ENCODE results near the gene METTL23. TPM values are rescaled to one million over a fixed set of nuclear protein-coding genes. Genes with fewer than 3 reads are reported as not detected.
A peak's percentile ranks its signal among the peaks of the same experiment; 100 is the strongest.
"Not testable (repeated sequence)": the region's sequence is repeated elsewhere in the genome, so short reads cannot be mapped to it uniquely, and the experiment has no call there.

Gene METTL23
- total and polyA plus RNA-seq, 8 donors, result 1.2 to 72.1 (median 31.7) TPM

DNA sequence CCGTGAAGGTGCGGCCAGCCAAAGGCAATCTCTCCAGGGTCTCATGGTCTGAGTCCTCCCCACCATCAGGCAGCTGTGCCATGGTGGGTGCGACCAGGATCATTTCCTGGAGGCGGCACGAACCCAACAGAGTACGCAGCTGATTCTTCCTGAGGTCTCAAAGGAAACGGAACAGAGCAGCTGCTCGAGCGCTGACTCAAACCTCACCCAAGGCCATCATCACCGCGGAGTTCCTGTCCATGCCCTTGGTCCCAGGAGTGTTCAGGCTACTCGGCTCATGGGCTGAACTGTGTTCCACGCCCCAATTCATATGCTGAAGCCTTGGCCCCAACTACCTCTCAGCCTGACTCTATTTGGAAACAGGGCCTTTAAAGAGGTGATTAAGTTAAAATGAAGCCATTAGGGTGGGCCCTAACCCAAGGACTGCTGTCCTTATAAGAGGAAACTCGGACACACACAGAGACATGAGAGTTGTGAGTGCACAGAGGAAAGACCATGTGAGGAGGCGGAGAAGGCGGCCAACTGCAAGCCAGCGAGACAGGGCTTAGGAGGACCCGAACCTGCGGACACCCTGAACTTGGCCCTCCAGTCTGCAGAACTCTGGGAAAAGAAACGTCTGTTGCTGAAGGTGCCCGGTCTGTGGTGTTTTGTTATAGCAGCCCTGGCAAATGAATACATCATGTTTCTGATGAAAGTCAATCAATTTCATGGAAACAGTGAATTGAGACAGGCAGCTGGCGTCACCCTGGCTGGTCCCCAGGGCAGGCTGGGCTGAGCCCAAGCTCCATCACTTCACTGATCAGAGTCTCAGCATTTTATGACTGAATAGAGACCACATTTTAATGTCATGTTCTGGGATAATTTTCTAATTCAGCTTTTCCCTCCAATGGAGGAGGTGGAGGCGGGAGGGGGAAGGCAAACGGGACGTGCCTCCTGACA is 29.6 kb upstream of the METTL23 start:
- Histone ChIP-seq H3K4me1 (peaks cover 29 to 76% (median 53%) of the 10 kb centered on the region in 4 donors), H3K36me3 (no peaks in the 10 kb centered on the region), H3K27me3 (no peaks in the 10 kb centered on the region), H3K27ac (peak overlapping the region; percentile 1 to 87 (median 77)), H3K9me3 (no peaks in the 10 kb centered on the region), H3K4me3 (no peak overlapping the region)
- 78 to 86% (median 81%) methylated on average over 17 to 25 of the region's 25 CpGs for WGBS, 5 donors
- TF ChIP-seq POLR2AphosphoS5 (IDR thresholded peaks at IDR 0.05) (no peak), POLR2A (IDR thresholded peaks at IDR 0.05) (no peak), EP300 (IDR thresholded peaks at IDR 0.05) (no peak)
- TF ChIP-seq, protein P1, sequence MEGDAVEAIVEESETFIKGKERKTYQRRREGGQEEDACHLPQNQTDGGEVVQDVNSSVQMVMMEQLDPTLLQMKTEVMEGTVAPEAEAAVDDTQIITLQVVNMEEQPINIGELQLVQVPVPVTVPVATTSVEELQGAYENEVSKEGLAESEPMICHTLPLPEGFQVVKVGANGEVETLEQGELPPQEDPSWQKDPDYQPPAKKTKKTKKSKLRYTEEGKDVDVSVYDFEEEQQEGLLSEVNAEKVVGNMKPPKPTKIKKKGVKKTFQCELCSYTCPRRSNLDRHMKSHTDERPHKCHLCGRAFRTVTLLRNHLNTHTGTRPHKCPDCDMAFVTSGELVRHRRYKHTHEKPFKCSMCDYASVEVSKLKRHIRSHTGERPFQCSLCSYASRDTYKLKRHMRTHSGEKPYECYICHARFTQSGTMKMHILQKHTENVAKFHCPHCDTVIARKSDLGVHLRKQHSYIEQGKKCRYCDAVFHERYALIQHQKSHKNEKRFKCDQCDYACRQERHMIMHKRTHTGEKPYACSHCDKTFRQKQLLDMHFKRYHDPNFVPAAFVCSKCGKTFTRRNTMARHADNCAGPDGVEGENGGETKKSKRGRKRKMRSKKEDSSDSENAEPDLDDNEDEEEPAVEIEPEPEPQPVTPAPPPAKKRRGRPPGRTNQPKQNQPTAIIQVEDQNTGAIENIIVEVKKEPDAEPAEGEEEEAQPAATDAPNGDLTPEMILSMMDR (IDR thresholded peaks at IDR 0.05), result no peak
- intact Hi-C loops (cut with DNase I; ENCODE audit: low total_unique reads), result no loop called here
- DNase-seq, result peak in 1 of 2 donors; percentile 41

DNA sequence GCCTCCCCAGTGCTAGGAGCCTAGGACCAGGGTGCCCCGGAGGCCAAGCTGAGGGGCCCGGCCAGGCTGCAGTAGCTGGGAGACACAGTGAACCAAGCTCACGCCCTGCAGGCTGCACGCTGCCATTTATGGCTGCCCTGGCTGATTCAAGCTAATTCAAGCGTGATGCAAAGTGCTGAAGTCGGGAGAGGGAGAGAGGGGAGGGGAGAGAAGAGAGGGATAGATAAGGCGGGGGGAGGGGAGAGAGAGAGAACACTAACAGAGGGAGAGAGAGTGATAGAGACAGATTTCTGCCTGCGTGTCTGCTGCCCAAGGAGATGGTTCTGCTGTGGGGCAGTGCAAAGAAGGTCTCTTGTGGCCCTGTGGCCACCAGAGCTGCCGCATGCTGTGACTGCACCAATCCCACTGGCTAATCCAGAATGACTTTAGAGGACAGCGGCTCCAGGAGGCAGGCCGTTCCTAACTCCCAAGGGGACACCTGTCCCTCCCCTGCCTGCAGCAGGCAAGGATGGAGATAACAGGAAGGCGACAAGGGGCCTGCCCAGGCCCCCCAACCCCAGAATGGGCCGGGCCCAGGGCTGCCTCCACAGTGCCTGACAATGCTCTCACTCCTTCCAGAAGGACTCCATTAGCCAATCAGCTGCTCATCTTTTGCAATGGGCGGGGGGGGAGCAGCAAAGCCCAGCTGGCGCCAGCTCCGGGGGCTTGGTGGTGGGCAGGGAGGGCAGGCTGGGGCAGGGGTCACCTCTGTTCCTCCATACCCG is 28.8 kb upstream of the METTL23 start:
- WGBS, 5 donors, result 54 to 62% (median 59%) methylated on average over 17 of the region's 17 CpGs
- intact Hi-C loops (cut with DNase I; ENCODE audit: low total_unique reads), result no loop called here
- TF ChIP-seq, protein P1 (IDR thresholded peaks at IDR 0.05), result no peak
- TF ChIP-seq POLR2A (IDR thresholded peaks at IDR 0.05) (no peak), POLR2AphosphoS5 (IDR thresholded peaks at IDR 0.05) (no peak)
- Histone ChIP-seq H3K4me1 (peaks cover 29 to 80% (median 56%) of the 10 kb centered on the region in 4 donors), H3K27me3 (no peaks in the 10 kb centered on the region), H3K36me3 (no peaks in the 10 kb centered on the region), H3K4me3 (no peak overlapping the region), H3K9me3 (no peaks in the 10 kb centered on the region), H3K27ac (peak overlapping the region in 4 of 5 donors; percentile 60 to 87 (median 82))
- DNase-seq, result peak in 1 of 2 donors; percentile 78

DNA sequence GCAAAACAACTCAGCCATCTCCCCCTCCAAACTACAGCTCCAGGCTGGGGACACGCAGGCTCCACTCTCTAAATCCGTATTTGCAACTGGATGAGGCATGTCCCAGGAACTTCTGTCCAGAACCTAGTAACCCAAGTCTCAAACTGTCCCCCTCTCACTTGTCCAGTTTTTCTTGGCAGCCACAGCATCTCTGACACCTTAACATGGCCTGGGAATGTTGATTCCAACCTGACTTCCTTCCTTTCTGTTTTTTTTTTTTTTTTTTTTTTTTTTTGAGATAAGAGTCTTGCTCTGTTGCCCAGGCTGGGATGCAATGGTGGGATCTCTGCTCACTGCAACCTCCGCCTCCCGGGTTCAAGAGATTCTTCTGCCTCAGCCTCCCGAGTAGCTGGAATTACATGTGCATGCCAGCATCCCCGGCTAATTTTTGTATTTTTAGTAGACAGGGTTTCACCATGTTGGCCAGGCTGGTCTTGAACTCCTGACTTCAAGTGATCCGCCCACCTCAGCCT is 28.1 kb upstream of the METTL23 start:
- peak overlapping the region in 4 of 5 donors; percentile 77 to 87 (median 86) for H3K27ac ChIP-seq
- H3K4me1 ChIP-seq, result peaks cover 29 to 87% (median 59%) of the 10 kb centered on the region in 4 donors
- H3K27me3 ChIP-seq; H3K4me3 ChIP-seq; H3K9me3 ChIP-seq; H3K36me3 ChIP-seq; DNase-seq; intact Hi-C loops (cut with DNase I; ENCODE audit: low total_unique reads): not testable (repeated sequence)
- WGBS, 5 donors, result 83 to 94% (median 93%) methylated on average over 7 of the region's 7 CpGs

- 56 to 79% (median 62%) methylated on average over 8 of the region's 8 CpGs for WGBS, 5 donors
- peak overlapping the region in 1 of 4 donors; percentile 22 for H3K4me3 ChIP-seq
- TF ChIP-seq POLR2A (IDR thresholded peaks at IDR 0.05) (no peak), EP300 (IDR thresholded peaks at IDR 0.05) (no peak), POLR2AphosphoS5 (IDR thresholded peaks at IDR 0.05) (no peak)
- TF ChIP-seq, protein P1 (IDR thresholded peaks at IDR 0.05), result no peak
- intact Hi-C loops (cut with DNase I; ENCODE audit: low total_unique reads), result no loop called here
- DNase-seq, result peak in 1 of 2 donors; percentile 33
- H3K27me3 ChIP-seq, result no peaks in the 10 kb centered on the region
- peaks cover 29 to 85% (median 57%) of the 10 kb centered on the region in 4 donors for H3K4me1 ChIP-seq
- no peaks in the 10 kb centered on the region for H3K9me3 ChIP-seq
- H3K36me3 ChIP-seq, result no peaks in the 10 kb centered on the region
- peak overlapping the region; percentile 73 to 87 (median 86) for H3K27ac ChIP-seq
These were observed 26.4 kb upstream of the METTL23 start for GRCh38 chr17:76700270-76700616.
